OCI-LY1 (cell line): ENCODE results near the gene SLC22A23.

Experiments
- CTCF ChIP-seq: fragments of 200-600 bp; sonication (generic), shearing (Covaris generic); IDR thresholded peaks from 2 replicates; pipeline ENCODE4 v1.5.1; 2017; ENCODE audit warnings: mild to moderate bottlenecking, antibody characterized with exemption, low read length, moderate library complexity, mixed read lengths
- EZH2 ChIP-seq: fragments of 200-600 bp; sonication (generic), shearing (Covaris generic); IDR thresholded peaks from 2 replicates; pipeline ENCODE4 v1.8.0; 2017; ENCODE audit warnings: borderline replicate concordance, mixed run types, mild to moderate bottlenecking, antibody characterized with exemption, low read length, moderate library complexity, mixed read lengths

- TF ChIP-seq CTCF (no peak), EZH2 (no peak)
Observed at GRCh38 chr6:3350252-3350796, 106.5 kb downstream of the SLC22A23 start.
